ENCODE results near the gene RALB. TPM values are rescaled to one million over a fixed set of nuclear protein-coding genes. Genes with fewer than 3 reads are reported as not detected.

The RALB gene
- total RNA-seq, 1 donor from 2014 or later = 52.7 TPM

GRCh38 chr2:120323807-120324399 is 71.3 kb downstream of the RALB start:
- Histone ChIP-seq H3K27me3 (ENCODE audit: control insufficient read depth, insufficient read depth, low read length) (no peaks in the 10 kb centered on the region), H3K4me3 (ENCODE audit: low read depth, low read length) (no peak overlapping the region), H3K36me3 (ENCODE audit: control insufficient read depth, insufficient read depth, low read length) (no peaks in the 10 kb centered on the region)
- FAIRE-seq (no peak), DNase-seq (ENCODE audit: low read depth) (no peak)
- no peak for TF ChIP-seq CTCF (IDR thresholded peaks at IDR 0.05; ENCODE audit: insufficient read depth, low read length, severe bottlenecking)

GRCh38 chr2:120324933-120325332 is 72.3 kb downstream of the RALB start:
- DNase-seq (ENCODE audit: low read depth) (no peak), FAIRE-seq (no peak)
- no peak overlapping the region for H3K4me3 ChIP-seq (ENCODE audit: low read depth, low read length)
- H3K36me3 ChIP-seq (ENCODE audit: control insufficient read depth, insufficient read depth, low read length) = no peaks in the 10 kb centered on the region
- no peaks in the 10 kb centered on the region for H3K27me3 ChIP-seq (ENCODE audit: control insufficient read depth, insufficient read depth, low read length)
- no peak for TF ChIP-seq CTCF (IDR thresholded peaks at IDR 0.05; ENCODE audit: insufficient read depth, low read length, severe bottlenecking)

GRCh38 chr2:120326066-120326465 is 73.4 kb downstream of the RALB start:
- FAIRE-seq = no peak
- Histone ChIP-seq H3K27me3 (ENCODE audit: control insufficient read depth, insufficient read depth, low read length) (no peaks in the 10 kb centered on the region), H3K4me3 (ENCODE audit: low read depth, low read length) (no peak overlapping the region), H3K36me3 (ENCODE audit: control insufficient read depth, insufficient read depth, low read length) (no peaks in the 10 kb centered on the region)
- TF ChIP-seq CTCF (IDR thresholded peaks at IDR 0.05; ENCODE audit: insufficient read depth, low read length, severe bottlenecking) = no peak
- no peak for DNase-seq (ENCODE audit: low read depth)

- Histone ChIP-seq H3K36me3 (ENCODE audit: control insufficient read depth, insufficient read depth, low read length) (no peaks in the 10 kb centered on the region), H3K27me3 (ENCODE audit: control insufficient read depth, insufficient read depth, low read length) (no peaks in the 10 kb centered on the region), H3K4me3 (ENCODE audit: low read depth, low read length) (no peak overlapping the region)
- no peak for TF ChIP-seq CTCF (IDR thresholded peaks at IDR 0.05; ENCODE audit: insufficient read depth, low read length, severe bottlenecking)
- FAIRE-seq (no peak), DNase-seq (ENCODE audit: low read depth) (no peak)
Measured at GRCh38 chr2:120330946-120331822, 78.5 kb downstream of the RALB start.

- no peak for FAIRE-seq
Measured at GRCh38 chr2:120331903-120332302, 79.3 kb downstream of the RALB start.

More at GRCh38 chr2:120331903-120332302, 79.3 kb downstream of the RALB start:
- H3K27me3 ChIP-seq (ENCODE audit: control insufficient read depth, insufficient read depth, low read length) = no peaks in the 10 kb centered on the region
- TF ChIP-seq CTCF (IDR thresholded peaks at IDR 0.05; ENCODE audit: insufficient read depth, low read length, severe bottlenecking) = no peak
- DNase-seq (ENCODE audit: low read depth) = no peak
- H3K4me3 ChIP-seq (ENCODE audit: low read depth, low read length) = no peak overlapping the region
- H3K36me3 ChIP-seq (ENCODE audit: control insufficient read depth, insufficient read depth, low read length) = no peaks in the 10 kb centered on the region
